Hepatocyte (in vitro differentiated cells): ENCODE results near the gene BMAL1. TPM values are rescaled to one million over a fixed set of nuclear protein-coding genes. Genes with fewer than 3 reads are reported as not detected.

Experiments used
- DNase-seq: peaks from one replicate; pipeline ENCODE4 v3.0.0-alpha.2; 2016; ENCODE audit warnings: low spot score
- H2AFZ ChIP-seq: fragments of 200-600 bp; sonication (generic); 2 replicates; pipeline ENCODE4 v1.6.0; 2016; ENCODE audit warnings: antibody characterized with exemption, mild to moderate bottlenecking
- H3K27ac ChIP-seq: fragments of 200-600 bp; sonication (generic); 2 replicates; pipeline ENCODE4 v1.5.1; 2016; ENCODE audit warnings: mild to moderate bottlenecking
- H3K27me3 ChIP-seq: fragments of 200-600 bp; sonication (generic); 2 replicates; pipeline ENCODE4 v1.6.1; 2016
- H3K36me3 ChIP-seq: fragments of 200-600 bp; sonication (generic); replicated peaks from 2 replicates; pipeline ENCODE4 v1.5.1; 2016; ENCODE audit warnings: low read depth; ENCODE audit not compliant: insufficient read depth
- H3K4me1 ChIP-seq: fragments of 200-600 bp; sonication (generic); 2 replicates; pipeline ENCODE4 v1.5.1; 2016; ENCODE audit warnings: mild to moderate bottlenecking, moderate library complexity; ENCODE audit not compliant: insufficient read depth
- H3K4me2 ChIP-seq: fragments of 200-600 bp; sonication (generic); 2 replicates; pipeline ENCODE4 v1.6.0; 2016
- H3K4me3 ChIP-seq: fragments of 200-600 bp; sonication (generic); 2 replicates; pipeline ENCODE4 v1.5.1; 2016; ENCODE audit warnings: mild to moderate bottlenecking
- H3K79me2 ChIP-seq: fragments of 200-600 bp; sonication (generic); 2 replicates; pipeline ENCODE4 v1.6.0; 2017; ENCODE audit warnings: mild to moderate bottlenecking
- H3K9me2 ChIP-seq: fragments of 200-600 bp; sonication (generic); replicated peaks from 2 replicates; pipeline ENCODE4 v1.6.0; 2017; ENCODE audit warnings: mild to moderate bottlenecking; ENCODE audit not compliant: insufficient read depth
- H3K9me3 ChIP-seq: fragments of 200-600 bp; sonication (generic); 2 replicates; pipeline ENCODE4 v1.5.1; 2016; ENCODE audit warnings: low read depth, mild to moderate bottlenecking
- H4K20me1 ChIP-seq: fragments of 200-600 bp; sonication (generic); 2 replicates; pipeline ENCODE4 v1.6.0; 2016; ENCODE audit warnings: mild to moderate bottlenecking; ENCODE audit not compliant: insufficient read depth, poor library complexity, severe bottlenecking
- EZH2 ChIP-seq: fragments of 200-600 bp; sonication (generic); IDR thresholded peaks from 2 replicates; pipeline ENCODE4 v1.6.1; 2016; ENCODE audit warnings: antibody characterized with exemption, mild to moderate bottlenecking, borderline replicate concordance
- EZH2phosphoT487 ChIP-seq: fragments of 200-600 bp; sonication (generic); IDR thresholded peaks from one replicate; pipeline ENCODE4 v1.6.1; 2018; ENCODE audit warnings: antibody characterized with exemption, mild to moderate bottlenecking, low read depth, moderate library complexity; ENCODE audit not compliant: unreplicated experiment, severe bottlenecking
- WGBS: methylation state at CpG from one replicate; pipeline ENCODE4 v1.1.6; 2016; ENCODE audit warnings: low lambda C conversion rate; ENCODE audit errors: missing lambda C conversion rate; 5-methylcytosine and 5-hydroxymethylcytosine counted together
- polyA plus RNA-seq: library from polyadenylated mRNA; unstranded; fragments of >200 nt; fragmentation: Nextera tagmentation; extraction: Ambion mirVana; gene quantifications from 2 replicates; pipeline ENCODE4 v1.2.1, GENCODE V29; 2016
- total RNA-seq: library from RNA; depleted of rRNA; stranded (reverse); fragments of >200 nt; gene quantifications from 2 replicates; pipeline ENCODE4 v1.2.3, GENCODE V29; 2014
- TF ChIP-seq, protein P1 (sequence below): fragments of 200-600 bp; sonication (generic); IDR thresholded peaks from 2 replicates; pipeline ENCODE4 v1.5.1; 2016; ENCODE audit warnings: antibody characterized with exemption, mild to moderate bottlenecking; ENCODE audit not compliant: poor library complexity

Gene BMAL1
- total and polyA plus RNA-seq, 2 experiments from 2014 or later = 8.7 to 12.7 TPM

DNA sequence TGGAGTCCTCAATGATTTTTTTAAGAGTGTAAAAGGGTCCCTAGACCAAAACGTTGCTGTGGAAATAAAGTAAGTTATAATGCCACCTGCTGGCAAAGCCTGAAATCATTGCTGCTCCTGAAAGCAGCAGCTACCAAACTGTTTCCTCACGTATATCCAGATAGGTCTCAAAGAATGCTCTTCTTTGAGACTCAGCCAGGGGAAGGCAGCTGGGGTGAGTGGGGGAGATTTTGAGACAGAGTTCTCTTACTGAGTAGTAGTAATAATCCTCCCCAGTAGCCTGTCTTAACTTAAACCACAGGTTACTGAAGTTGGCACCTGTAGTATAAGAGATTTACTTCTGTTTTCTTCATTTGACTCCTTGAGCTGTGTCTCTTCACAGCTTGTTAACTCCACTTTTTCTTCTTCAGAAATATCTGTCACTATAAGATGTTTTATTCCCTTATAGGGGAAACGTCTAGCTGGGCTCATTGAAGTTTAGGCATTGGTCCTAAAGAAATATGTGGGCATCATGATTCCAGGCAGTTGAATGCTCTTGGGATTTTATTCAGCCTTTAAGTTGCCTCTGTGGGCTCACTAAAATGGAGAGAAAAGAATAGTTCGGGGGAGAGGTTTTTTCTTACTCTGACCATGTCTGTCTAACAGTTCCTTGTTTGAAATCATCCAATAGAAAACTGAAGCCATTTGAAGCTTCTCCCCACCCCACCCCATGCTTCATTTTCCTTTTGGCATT lies 107.5 kb downstream of the BMAL1 start:
- Histone ChIP-seq H3K79me2 (no peaks in the 10 kb centered on the region), H3K4me3 (no peak overlapping the region), H3K9me3 (no peaks in the 10 kb centered on the region), H2AFZ (no peak overlapping the region), H3K4me2 (no peak overlapping the region), H3K27me3 (no peaks in the 10 kb centered on the region), H3K36me3 (no peaks in the 10 kb centered on the region), H4K20me1 (no peaks in the 10 kb centered on the region), H3K9me2 (no peaks in the 10 kb centered on the region), H3K4me1 (no peaks in the 10 kb centered on the region), H3K27ac (no peak overlapping the region)
- TF ChIP-seq, protein P1, sequence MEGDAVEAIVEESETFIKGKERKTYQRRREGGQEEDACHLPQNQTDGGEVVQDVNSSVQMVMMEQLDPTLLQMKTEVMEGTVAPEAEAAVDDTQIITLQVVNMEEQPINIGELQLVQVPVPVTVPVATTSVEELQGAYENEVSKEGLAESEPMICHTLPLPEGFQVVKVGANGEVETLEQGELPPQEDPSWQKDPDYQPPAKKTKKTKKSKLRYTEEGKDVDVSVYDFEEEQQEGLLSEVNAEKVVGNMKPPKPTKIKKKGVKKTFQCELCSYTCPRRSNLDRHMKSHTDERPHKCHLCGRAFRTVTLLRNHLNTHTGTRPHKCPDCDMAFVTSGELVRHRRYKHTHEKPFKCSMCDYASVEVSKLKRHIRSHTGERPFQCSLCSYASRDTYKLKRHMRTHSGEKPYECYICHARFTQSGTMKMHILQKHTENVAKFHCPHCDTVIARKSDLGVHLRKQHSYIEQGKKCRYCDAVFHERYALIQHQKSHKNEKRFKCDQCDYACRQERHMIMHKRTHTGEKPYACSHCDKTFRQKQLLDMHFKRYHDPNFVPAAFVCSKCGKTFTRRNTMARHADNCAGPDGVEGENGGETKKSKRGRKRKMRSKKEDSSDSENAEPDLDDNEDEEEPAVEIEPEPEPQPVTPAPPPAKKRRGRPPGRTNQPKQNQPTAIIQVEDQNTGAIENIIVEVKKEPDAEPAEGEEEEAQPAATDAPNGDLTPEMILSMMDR = peak; percentile 68
- TF ChIP-seq EZH2phosphoT487 = no peak
- peak; percentile 52 for DNase-seq
- WGBS = 30% methylated on average over 4 of the region's 4 CpGs

DNA sequence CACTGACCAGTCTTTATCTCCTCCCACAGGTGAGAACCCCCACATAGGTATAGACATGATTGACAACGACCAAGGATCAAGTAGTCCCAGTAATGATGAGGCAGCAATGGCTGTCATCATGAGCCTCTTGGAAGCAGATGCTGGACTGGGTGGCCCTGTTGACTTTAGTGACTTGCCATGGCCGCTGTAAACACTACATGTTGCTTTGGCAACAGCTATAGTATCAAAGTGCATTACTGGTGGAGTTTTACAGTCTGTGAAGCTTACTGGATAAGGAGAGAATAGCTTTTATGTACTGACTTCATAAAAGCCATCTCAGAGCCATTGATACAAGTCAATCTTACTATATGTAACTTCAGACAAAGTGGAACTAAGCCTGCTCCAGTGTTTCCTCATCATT lies 109.0 kb downstream of the BMAL1 start:
- Histone ChIP-seq H4K20me1 (no peaks in the 10 kb centered on the region), H3K4me2 (no peak overlapping the region), H2AFZ (no peak overlapping the region), H3K27ac (no peak overlapping the region), H3K4me1 (no peaks in the 10 kb centered on the region), H3K36me3 (no peaks in the 10 kb centered on the region), H3K4me3 (no peak overlapping the region), H3K9me3 (no peaks in the 10 kb centered on the region), H3K9me2 (no peaks in the 10 kb centered on the region), H3K79me2 (no peaks in the 10 kb centered on the region), H3K27me3 (no peaks in the 10 kb centered on the region)
- WGBS = 92% methylated on average over 2 of the region's 2 CpGs
- peak; percentile 52 for DNase-seq
- no peak for TF ChIP-seq EZH2
- TF ChIP-seq, protein P1 = no peak
- TF ChIP-seq EZH2phosphoT487 = no peak

DNA sequence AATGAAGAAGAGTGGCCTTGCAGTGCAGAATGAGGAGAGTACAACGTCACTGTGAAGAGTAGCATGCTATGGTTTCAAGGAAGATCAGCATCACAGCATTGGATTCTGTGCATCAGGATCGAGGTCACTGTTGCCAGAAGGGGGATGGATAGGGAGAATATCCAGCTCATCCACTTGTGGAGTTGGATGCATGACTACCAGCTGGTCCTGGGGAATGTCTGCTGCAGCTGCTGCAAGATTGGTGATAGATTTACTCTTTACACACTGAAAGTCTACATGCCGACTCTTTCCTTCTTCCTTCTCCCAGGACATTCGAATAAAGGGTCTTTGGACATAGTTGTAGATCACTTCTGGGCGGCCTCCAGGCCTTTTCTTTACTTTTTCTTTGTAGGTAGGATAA lies 111.2 kb downstream of the BMAL1 start:
- no peaks in the 10 kb centered on the region for H4K20me1 ChIP-seq
- DNase-seq = no peak

More for the DNA sequence above, 111.2 kb downstream of the BMAL1 start:
- Histone ChIP-seq H2AFZ (no peak overlapping the region), H3K4me3 (no peak overlapping the region), H3K4me2 (no peak overlapping the region), H3K79me2 (no peaks in the 10 kb centered on the region), H3K27ac (no peak overlapping the region), H3K9me2 (no peaks in the 10 kb centered on the region), H3K4me1 (no peaks in the 10 kb centered on the region), H3K27me3 (no peaks in the 10 kb centered on the region), H3K36me3 (no peaks in the 10 kb centered on the region), H3K9me3 (no peaks in the 10 kb centered on the region)
- 91% methylated on average over 5 of the region's 5 CpGs for WGBS
- TF ChIP-seq EZH2 (no peak), EZH2phosphoT487 (no peak)
- TF ChIP-seq, protein P1 = no peak
